HepG2 (cell line): ENCODE data around the gene MTHFD1L. TPM values are rescaled to one million over a fixed set of nuclear protein-coding genes. Genes with fewer than 3 reads are reported as not detected.
"Not testable (repeated sequence)": the region's sequence is repeated elsewhere in the genome, so short reads cannot be mapped to it uniquely, and the experiment has no call there.

Source experiments
- CHD4 ChIP-seq: fragments of 200-600 bp; sonication (generic); IDR thresholded peaks from 2 replicates; pipeline ENCODE4 v1.7.0; 2017; ENCODE audit warnings: mild to moderate bottlenecking, low read length, borderline replicate concordance
- EHMT2 ChIP-seq: fragments of 200-600 bp; sonication (generic); IDR thresholded peaks from 2 replicates; pipeline ENCODE4 v1.7.0; 2017; ENCODE audit warnings: antibody characterized with exemption, low read depth, low read length, borderline replicate concordance
- ELF1 ChIP-seq: sonication (generic); formaldehyde crosslinking; IDR thresholded peaks from 2 replicates; pipeline ENCODE4 v1.4.0; 2020; ENCODE audit warnings: missing genetic modification reagents
- ETV5 ChIP-seq: IDR thresholded peaks from 2 replicates; pipeline ENCODE4 v1.6.1; 2018; ENCODE audit warnings: missing biosample characterization, missing genetic modification reagents, inconsistent platforms, borderline replicate concordance
- FOXA3 ChIP-seq: IDR thresholded peaks from 2 replicates; pipeline ENCODE4 v1.6.1; 2016; ENCODE audit warnings: missing genetic modification reagents, missing compliant biosample characterization
- HBP1 ChIP-seq: IDR thresholded peaks from 2 replicates; pipeline ENCODE4 v1.6.1; 2016; ENCODE audit warnings: low read depth, control low read depth
- HMG20A ChIP-seq: IDR thresholded peaks from 2 replicates; pipeline ENCODE4 v1.6.1; 2016; ENCODE audit warnings: borderline replicate concordance
- JUN ChIP-seq: sonication (generic); formaldehyde crosslinking; IDR thresholded peaks from 2 replicates; pipeline ENCODE4 v1.4.0; 2020; ENCODE audit warnings: mild to moderate bottlenecking, missing genetic modification reagents
- KDM6A ChIP-seq: IDR thresholded peaks from 2 replicates; pipeline ENCODE4 v1.6.1; 2016; ENCODE audit warnings: low read depth
- MBD4 ChIP-seq: IDR thresholded peaks from 2 replicates; pipeline ENCODE4 v1.6.1; 2012; ENCODE audit warnings: low read length, inconsistent platforms, borderline replicate concordance
- NFIC ChIP-seq: IDR thresholded peaks from 2 replicates; pipeline ENCODE4 v1.6.1; 2012; ENCODE audit warnings: mild to moderate bottlenecking, low read length, inconsistent platforms
- PAXIP1 ChIP-seq: sonication (generic); formaldehyde crosslinking; conservative IDR thresholded peaks from 2 replicates; pipeline ENCODE4 v1.4.0; 2020; ENCODE audit warnings: mild to moderate bottlenecking, missing genetic modification reagents, moderate library complexity
- PITX1 ChIP-seq: sonication (generic); formaldehyde crosslinking; IDR thresholded peaks from 2 replicates; pipeline ENCODE4 v1.5.1; 2020; ENCODE audit warnings: mild to moderate bottlenecking, missing genetic modification reagents
- RARA ChIP-seq: IDR thresholded peaks from 2 replicates; pipeline ENCODE4 v1.6.1; 2016; ENCODE audit warnings: missing genetic modification reagents, missing compliant biosample characterization
- SMAD3 ChIP-seq: sonication (generic); formaldehyde crosslinking; IDR thresholded peaks from 2 replicates; pipeline ENCODE4 v1.4.0; 2020; ENCODE audit warnings: missing genetic modification reagents
- SOX6 ChIP-seq, 2 experiments: fragments of 450-650 bp in 1 of 2; sonication (generic) in 1 of 2; formaldehyde crosslinking in 1 of 2; IDR thresholded peaks; 2 replicates each; pipeline versions ENCODE4 v1.4.0 to v1.6.1; 2017 to 2020; ENCODE audit warnings: antibody characterized with exemption in 1 of 2, mild to moderate bottlenecking in 1 of 2, missing genetic modification reagents in 1 of 2
- TBX2 ChIP-seq: sonication (generic); formaldehyde crosslinking; IDR thresholded peaks from 2 replicates; pipeline ENCODE4 v1.5.0; 2020; ENCODE audit warnings: missing genetic modification reagents, mild to moderate bottlenecking, borderline replicate concordance
- ZNF556 ChIP-seq: sonication (generic); formaldehyde crosslinking; IDR thresholded peaks from 2 replicates; pipeline ENCODE4 v1.4.0; 2020; ENCODE audit warnings: mild to moderate bottlenecking, missing genetic modification reagents, borderline replicate concordance
- ZNF772 ChIP-seq: sonication (generic); formaldehyde crosslinking; IDR thresholded peaks from 2 replicates; pipeline ENCODE4 v1.5.0; 2020; ENCODE audit warnings: mild to moderate bottlenecking, missing genetic modification reagents
- ZNF816 ChIP-seq: sonication (generic); formaldehyde crosslinking; IDR thresholded peaks from 2 replicates; pipeline ENCODE4 v1.8.0; 2022; ENCODE audit warnings: missing genetic modification reagents, mild to moderate bottlenecking, borderline replicate concordance
- polyA plus RNA-seq, 8 experiments: library from polyadenylated mRNA; depleted of rRNA in 3 of 8; stranded (reverse) in 7 of 8; unstranded in 1 of 8; fragments of >200 nt; fragmentation: Illumina TruSeq in 4 of 8; extraction: Trizol in 4 of 8; gene quantifications; 2 replicates each; pipeline versions ENCODE4 v1.2.1 to v1.2.3, GENCODE V29; 2011 to 2016; ENCODE audit warnings: low read depth in 4 of 8, missing spikeins in 1 of 8, mixed read lengths in 1 of 8; ENCODE audit not compliant: insufficient read depth in 1 of 8
- total RNA-seq, 5 experiments: library from RNA; depleted of rRNA; stranded (reverse); fragments of >200 nt; fragmentation: Illumina TruSeq; extraction: Trizol; gene quantifications; 2 replicates each; pipeline ENCODE4 v1.2.3, GENCODE V29; 2016; ENCODE audit warnings: low read depth in 1 of 5
- TF ChIP-seq, protein P1 (sequence below): IDR thresholded peaks from 2 replicates; pipeline ENCODE4 v1.6.1; 2016
- TF ChIP-seq, protein P2 (sequence below): sonication (generic); formaldehyde crosslinking; IDR thresholded peaks from 2 replicates; pipeline ENCODE4 v1.4.0; 2020; ENCODE audit warnings: missing genetic modification reagents

MTHFD1L gene
- total and polyA plus RNA-seq, 2 of the 13 experiments (the other 11 are each of a cell fraction or from before 2014, with no cell fraction given) = 24.0 to 39.6 TPM

DNA sequence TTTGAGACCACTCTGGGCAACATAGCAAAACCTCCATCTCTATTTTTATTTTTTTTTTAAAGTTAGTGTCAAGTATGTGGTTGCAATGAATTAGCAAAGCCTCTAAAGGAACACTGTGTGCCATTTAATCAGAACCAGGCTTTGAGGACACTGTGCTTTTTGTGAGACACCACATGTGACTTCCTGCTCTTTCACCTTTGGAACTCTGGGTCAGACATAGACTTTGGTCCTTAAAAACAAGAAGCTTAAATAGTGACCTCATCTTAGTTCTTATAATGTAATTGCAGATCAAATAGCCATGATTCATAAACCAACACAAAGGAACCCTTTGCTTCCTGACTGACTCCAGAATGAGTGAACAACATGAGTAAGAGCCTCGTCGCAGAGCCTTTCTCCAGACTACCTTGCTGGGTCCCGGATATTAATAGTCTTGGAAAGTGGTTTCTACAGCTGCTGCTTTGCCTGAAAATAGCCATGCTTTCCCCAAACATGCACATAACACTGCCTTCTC lies 170.8 kb downstream of the MTHFD1L start (continued):
- TF ChIP-seq, protein P1, sequence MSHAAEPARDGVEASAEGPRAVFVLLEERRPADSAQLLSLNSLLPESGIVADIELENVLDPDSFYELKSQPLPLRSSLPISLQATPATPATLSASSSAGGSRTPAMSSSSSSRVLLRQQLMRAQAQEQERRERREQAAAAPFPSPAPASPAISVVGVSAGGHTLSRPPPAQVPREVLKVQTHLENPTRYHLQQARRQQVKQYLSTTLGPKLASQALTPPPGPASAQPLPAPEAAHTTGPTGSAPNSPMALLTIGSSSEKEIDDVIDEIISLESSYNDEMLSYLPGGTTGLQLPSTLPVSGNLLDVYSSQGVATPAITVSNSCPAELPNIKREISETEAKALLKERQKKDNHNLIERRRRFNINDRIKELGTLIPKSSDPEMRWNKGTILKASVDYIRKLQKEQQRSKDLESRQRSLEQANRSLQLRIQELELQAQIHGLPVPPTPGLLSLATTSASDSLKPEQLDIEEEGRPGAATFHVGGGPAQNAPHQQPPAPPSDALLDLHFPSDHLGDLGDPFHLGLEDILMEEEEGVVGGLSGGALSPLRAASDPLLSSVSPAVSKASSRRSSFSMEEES = peak; percentile 98
- TF ChIP-seq ELF1 (CRISPR knock-in tag) = peak; percentile 44; the same call in 1 of the 2 replicates
- peak; percentile 93 for TF ChIP-seq JUN (CRISPR knock-in tag)
- 0 out of 2 replicates have a peak, but pooled peaks have one; percentile 23 for TF ChIP-seq HBP1
- peak; percentile 89 for TF ChIP-seq ETV5 (CRISPR knock-in tag)
- peak; percentile 88 for TF ChIP-seq HMG20A (CRISPR knock-in tag)
- TF ChIP-seq KDM6A (CRISPR knock-in tag) = peak; percentile 54; the same call in 1 of the 2 replicates
- TF ChIP-seq MBD4 = peak; percentile 74; the same call in 1 of the 2 replicates
- TF ChIP-seq ZNF772 (CRISPR knock-in tag) = peak; percentile 70; the same call in 1 of the 2 replicates
- TF ChIP-seq ZNF556 = 0 out of 2 replicates have a peak, but pooled peaks have one; percentile 54
- peak; percentile 43; the same call in 1 of the 2 replicates for TF ChIP-seq PITX1 (CRISPR knock-in tag)
- peak; percentile 91 for TF ChIP-seq PAXIP1 (CRISPR knock-in tag)
- TF ChIP-seq RARA (CRISPR knock-in tag) = peak; percentile 88
- TF ChIP-seq CHD4 = peak; percentile 22; the same call in 1 of the 2 replicates
- TF ChIP-seq, protein P2, sequence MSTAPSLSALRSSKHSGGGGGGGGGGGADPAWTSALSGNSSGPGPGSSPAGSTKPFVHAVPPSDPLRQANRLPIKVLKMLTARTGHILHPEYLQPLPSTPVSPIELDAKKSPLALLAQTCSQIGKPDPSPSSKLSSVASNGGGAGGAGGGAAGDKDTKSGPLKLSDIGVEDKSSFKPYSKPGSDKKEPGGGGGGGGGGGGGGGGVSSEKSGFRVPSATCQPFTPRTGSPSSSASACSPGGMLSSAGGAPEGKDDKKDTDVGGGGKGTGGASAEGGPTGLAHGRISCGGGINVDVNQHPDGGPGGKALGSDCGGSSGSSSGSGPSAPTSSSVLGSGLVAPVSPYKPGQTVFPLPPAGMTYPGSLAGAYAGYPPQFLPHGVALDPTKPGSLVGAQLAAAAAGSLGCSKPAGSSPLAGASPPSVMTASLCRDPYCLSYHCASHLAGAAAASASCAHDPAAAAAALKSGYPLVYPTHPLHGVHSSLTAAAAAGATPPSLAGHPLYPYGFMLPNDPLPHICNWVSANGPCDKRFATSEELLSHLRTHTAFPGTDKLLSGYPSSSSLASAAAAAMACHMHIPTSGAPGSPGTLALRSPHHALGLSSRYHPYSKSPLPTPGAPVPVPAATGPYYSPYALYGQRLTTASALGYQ (CRISPR knock-in tag) = peak; percentile 53; the same call in 1 of the 2 replicates
- TF ChIP-seq EHMT2 = 0 out of 2 replicates have a peak, but pooled peaks have one; percentile 59
- TF ChIP-seq ZNF816 (CRISPR knock-in tag) = 0 out of 2 replicates have a peak, but pooled peaks have one; percentile 50
- peak; percentile 79; the same call in 1 of the 2 replicates for TF ChIP-seq NFIC
- peak; percentile 78 for TF ChIP-seq TBX2 (CRISPR knock-in tag)
- TF ChIP-seq FOXA3 (CRISPR knock-in tag) = peak; percentile 68
- TF ChIP-seq SMAD3 (CRISPR knock-in tag) = peak; percentile 46; the same call in 1 of the 2 replicates
- not testable (repeated sequence) for TF ChIP-seq SOX6 (IDR thresholded peaks at IDR 0.05)
- peak; percentile 87 for TF ChIP-seq SOX6 (CRISPR knock-in tag; IDR thresholded peaks at IDR 0.05)
